Spleen (tissue), 7 donors: ENCODE data around the gene GPR18.

Experiments
- POLR2A ChIP-seq, 3 donors: fragments of 450-650 bp; IDR thresholded peaks; one replicate each; pipeline ENCODE4 v1.5.1; 2017; ENCODE audit warnings: antibody characterized with exemption in 3 of 3, mild to moderate bottlenecking in 1 of 3
- POLR2AphosphoS5 ChIP-seq, 3 donors: sonication (generic); formaldehyde crosslinking; IDR thresholded peaks; one replicate each; pipeline ENCODE4 v1.5.1; 2017; ENCODE audit warnings: antibody characterized with exemption in 3 of 3
- TF ChIP-seq, protein P1 (sequence below), 11 experiments: fragments of 200-600 bp in 7 of 11; fragments of 450-650 bp in 4 of 11; sonication (generic) in 4 of 11; IDR thresholded peaks in 8 of 11; conservative IDR thresholded peaks in 3 of 11; 1 replicate in 7 of 11; 2 replicates in 4 of 11; pipeline versions ENCODE4 v1.4.0 to v1.8.0; 2016 to 2021; ENCODE audit warnings: antibody characterized with exemption in 11 of 11, inconsistent platforms in 4 of 11, mild to moderate bottlenecking in 1 of 11
- donor health status: DM: no; HTN: no; CAD: no; lungs with moderate emphysema.
- donor health status: DM: no; HTN: no; CAD: no.
- donor health status: DM: no; HTN: no; CAD: no.

DNA sequence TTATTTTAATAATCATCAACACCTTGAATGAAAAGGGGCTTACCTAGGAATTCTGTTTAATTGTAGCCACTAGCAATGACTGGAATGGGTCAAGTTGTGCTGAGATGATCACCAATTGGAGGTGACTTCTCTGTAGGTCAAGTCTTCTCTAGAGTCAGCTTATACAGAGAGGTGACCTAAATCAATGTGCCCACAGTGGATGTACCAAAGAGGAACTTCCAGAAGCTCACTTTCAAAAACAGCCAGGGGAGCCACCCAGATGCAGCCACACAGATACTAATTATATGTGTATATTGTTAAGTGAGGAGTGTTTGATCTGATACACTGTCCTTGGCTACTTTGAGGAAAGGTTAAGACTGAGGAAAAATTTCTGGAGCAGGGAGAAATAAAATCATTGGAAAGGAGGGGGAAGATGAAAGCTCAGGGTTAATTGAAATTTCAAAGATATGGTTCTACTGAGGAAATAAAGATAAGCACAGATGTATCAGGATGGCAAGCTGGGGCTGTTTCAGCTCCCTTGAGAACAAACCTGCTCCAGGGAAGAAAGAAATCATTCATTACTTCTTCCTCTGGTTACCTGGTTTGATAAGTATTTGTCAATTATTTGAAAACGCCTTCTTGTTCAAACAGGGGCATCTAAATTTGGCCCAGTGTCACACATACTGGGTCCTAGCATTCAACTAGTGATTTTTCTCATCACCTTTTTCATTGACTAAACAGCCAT, 43.9 kb upstream of the GPR18 start:
- TF ChIP-seq, protein P1, sequence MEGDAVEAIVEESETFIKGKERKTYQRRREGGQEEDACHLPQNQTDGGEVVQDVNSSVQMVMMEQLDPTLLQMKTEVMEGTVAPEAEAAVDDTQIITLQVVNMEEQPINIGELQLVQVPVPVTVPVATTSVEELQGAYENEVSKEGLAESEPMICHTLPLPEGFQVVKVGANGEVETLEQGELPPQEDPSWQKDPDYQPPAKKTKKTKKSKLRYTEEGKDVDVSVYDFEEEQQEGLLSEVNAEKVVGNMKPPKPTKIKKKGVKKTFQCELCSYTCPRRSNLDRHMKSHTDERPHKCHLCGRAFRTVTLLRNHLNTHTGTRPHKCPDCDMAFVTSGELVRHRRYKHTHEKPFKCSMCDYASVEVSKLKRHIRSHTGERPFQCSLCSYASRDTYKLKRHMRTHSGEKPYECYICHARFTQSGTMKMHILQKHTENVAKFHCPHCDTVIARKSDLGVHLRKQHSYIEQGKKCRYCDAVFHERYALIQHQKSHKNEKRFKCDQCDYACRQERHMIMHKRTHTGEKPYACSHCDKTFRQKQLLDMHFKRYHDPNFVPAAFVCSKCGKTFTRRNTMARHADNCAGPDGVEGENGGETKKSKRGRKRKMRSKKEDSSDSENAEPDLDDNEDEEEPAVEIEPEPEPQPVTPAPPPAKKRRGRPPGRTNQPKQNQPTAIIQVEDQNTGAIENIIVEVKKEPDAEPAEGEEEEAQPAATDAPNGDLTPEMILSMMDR (IDR thresholded peaks at IDR 0.05 in 8 of 11, conservative IDR thresholded peaks at IDR 0.05 in 3 of 11) = no peak
- no peak for TF ChIP-seq POLR2A (IDR thresholded peaks at IDR 0.05)
- TF ChIP-seq POLR2AphosphoS5 (IDR thresholded peaks at IDR 0.05) = no peak
